Esophagus muscularis mucosa (tissue), 2 donors: ENCODE data around the gene PFDN2.

Experiments used
- EP300 ChIP-seq: sonication (generic); formaldehyde crosslinking; IDR thresholded peaks from one replicate; pipeline ENCODE4 v1.6.1; 2017; ENCODE audit warnings: antibody characterized with exemption
- POLR2A ChIP-seq: fragments of 450-650 bp; IDR thresholded peaks from one replicate; pipeline ENCODE4 v1.6.1; 2017; ENCODE audit warnings: antibody characterized with exemption, moderate library complexity, mild to moderate bottlenecking, low read depth

DNA sequence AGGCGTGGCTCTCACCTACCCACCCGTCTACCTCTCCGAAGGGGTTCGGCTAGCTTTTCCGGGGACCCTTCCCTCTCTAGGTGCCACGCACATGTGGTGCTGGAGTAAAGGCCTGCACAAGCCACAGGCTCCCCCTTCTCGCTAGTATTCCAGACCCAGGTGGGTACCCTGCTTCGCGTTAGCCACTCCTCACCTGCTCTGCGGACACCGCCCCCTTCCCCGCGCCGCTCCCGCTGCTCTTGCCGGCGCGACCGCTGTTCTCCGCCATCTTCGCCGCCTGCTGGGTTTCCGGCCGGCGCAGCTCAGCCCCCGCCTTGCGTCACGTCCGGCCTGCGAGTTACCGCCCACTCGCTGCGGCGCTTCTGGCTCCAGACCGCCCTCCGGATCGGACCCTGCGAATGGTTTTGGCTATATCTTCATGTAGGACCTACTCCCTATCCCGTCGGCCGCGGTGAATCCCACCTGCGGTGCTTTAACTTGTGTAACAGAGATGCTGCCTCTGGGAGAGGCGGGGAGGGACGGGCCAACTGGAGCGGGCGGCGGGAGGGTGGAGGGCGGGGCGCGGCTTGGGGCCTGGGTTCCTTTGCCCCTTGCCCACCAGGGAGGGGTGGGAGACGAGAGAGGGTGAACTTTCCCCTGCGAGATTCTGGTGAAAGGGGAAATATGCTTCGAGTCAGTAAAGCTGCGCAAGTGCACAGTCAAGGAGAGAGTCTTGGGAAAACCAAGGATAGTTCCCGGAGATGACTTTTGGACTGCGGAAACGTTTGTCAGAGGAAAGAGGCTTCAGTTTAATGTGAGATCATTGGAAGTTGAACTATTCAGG is at the start of gene PFDN2, which contains the start of gene NIT1:
- TF ChIP-seq EP300 (no peak), POLR2A (peak; percentile 90)
